Measurements from ENCODE around the gene SIK3.

- TF ChIP-seq MAX (IDR thresholded peaks at IDR 0.05; ENCODE audit: low read depth, low read length) (no peak), CTCF (IDR thresholded peaks at IDR 0.05; ENCODE audit: low read depth, low read length) (no peak)
These were observed 259.7 kb downstream of the SIK3 start for GRCh38 chr11:116838321-116839084.
